NK-92 treated with Interleukin-12 subunit alpha and Interleukin-12 subunit beta, amount 100 ng/mL, for 24 hours (cell line): ENCODE measurements around the gene PAM16.

Experiments used
- DNase-seq: peaks from one replicate; lab custom pipeline; 2025; lab: John Stamatoyannopoulos, UW

Gene PAM16

DNA sequence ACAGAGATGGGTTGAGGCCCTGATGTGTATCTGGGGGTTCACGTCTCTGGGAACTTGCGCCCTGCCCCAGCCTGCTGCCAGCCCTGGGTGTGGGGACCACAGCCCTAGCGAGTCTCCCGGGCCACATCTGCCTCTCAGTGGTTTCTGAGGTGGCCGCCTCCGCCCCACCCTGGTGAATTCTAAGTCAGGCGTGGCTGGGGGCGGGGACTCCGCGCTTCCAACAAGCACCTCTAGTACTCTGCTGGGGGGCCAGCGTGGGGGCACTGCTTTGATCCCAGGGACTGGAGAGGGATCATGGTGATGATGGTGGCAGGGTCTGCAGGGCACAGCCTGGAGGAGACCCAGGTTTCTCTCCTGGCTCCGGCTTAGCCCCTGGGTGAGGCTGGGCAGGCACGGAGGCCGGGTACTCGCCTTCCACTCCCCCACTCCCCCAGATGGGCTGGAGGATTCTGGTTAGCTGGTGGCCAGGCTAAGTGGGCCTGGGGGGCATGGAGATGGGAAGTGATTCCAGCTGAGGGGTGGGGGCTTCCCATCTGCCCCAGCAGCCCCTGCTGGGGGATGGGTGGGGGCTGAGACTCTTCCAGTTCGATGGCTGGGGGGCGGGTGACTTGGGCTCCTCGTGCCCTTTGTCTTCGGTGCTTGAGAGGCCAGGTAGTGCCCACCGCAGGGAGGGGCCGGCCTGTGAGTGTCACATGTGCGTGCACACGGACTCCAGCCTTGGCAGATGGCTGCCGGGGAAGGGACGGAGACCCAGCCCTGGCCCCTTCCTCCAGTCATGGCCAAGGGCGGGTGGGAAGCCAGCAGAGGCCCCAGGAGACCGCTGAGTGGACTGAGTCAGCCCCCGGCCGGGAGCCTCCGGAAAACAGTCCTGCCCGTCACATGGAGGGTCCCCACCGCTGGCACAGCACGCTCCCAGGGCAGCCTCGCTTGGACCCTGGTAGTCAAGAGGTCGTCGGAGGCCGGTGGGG, 31.4 kb downstream of the PAM16 start:
- no peak for DNase-seq

GRCh38 chr16:4318967-4319366, 32.2 kb downstream of the PAM16 start:
- no peak for DNase-seq

GRCh38 chr16:4318451-4318910, 32.6 kb downstream of the PAM16 start:
- DNase-seq = no peak

DNA sequence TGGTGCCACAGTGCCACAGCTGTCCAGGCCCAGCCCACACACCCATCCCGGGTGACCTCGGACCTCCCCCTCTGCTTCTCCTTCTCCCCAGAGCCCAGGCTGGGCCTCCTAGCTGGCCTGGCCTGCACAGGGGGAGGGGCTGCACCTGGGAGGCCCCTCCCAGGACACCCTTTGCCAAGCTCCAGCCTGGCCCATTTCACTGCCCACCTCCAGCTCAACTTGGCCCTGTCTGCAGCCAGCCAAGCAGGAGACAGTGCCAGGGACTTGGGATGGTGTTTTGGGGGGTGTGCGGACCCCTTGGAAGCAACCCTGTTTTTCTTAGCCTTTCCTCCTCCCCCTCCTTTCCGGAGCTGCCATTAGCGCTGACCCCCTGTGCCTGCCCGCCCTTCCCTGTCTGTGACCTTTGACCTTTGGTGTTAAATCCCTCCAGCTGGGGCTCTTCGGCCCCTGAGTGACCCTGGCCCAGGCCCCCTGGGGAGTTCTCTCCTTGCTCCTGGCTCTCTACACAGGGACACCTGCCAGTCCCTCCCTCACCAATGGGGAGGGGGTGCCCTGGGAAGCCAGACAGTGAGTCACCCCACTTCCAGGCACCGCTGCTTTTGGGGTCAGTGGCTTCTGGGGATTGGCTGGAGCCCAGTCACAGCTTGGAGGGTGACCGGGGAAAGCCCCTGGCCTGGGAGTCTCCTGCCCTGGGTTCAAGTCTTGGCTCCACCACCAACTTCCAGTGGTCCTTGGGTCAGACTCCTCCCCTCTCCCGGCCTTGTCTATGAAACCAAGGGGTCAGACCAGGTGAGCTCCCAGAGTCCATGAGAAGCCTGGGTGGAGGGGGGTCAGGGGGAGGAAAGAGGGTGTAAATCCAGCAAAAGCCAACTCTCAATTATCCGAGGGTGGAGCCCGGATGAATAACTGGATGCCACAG, 33.3 kb downstream of the PAM16 start:
- no peak for DNase-seq

- no peak for DNase-seq
Measured at GRCh38 chr16:4316864-4317531, 34.1 kb downstream of the PAM16 start.

- DNase-seq = no peak
Measured at GRCh38 chr16:4316108-4316863, 34.8 kb downstream of the PAM16 start.

- DNase-seq = no peak
Measured at GRCh38 chr16:4315186-4316107, 35.7 kb downstream of the PAM16 start, which contains the start of gene GLIS2. TSS of gene GLIS2 (plus strand) at chr16:4316067. CDS start at chr16:4332281, 16,214 bp downstream.

DNA sequence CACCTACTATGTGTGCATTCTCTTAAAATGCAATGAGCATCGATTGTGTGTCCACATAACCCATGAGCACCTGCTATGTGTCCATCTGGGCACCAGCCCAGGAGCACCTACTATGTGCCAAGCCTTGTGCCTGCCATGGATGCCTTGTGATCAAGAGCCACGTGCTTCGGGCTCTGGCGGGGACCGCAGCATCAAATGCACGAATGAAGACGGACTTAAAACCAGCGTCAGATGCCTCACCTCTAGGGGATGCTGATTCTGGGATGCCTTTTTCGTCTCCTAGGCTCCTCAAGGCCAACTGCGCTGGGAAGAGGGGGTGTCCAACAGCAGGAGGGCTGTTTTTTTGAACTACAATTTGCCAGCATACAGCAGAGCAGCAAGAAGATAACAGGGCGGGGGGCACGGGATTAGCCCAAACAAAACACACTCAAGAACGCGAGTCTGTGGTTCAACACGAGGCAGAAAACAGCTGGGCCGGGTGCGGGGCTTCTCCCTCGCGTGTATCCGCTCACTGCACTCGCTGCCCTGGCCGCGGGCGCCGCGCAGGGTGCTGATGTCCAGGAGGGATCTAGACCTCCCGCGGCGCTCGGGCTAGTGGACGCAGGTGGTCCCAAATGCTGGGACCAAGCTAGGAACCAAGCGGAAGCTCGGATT, 36.5 kb downstream of the PAM16 start:
- DNase-seq = no peak

- DNase-seq = no peak
Measured at GRCh38 chr16:4313563-4314531, 37.3 kb downstream of the PAM16 start.

GRCh38 chr16:4309833-4310266, 41.3 kb downstream of the PAM16 start:
- no peak for DNase-seq

GRCh38 chr16:4309102-4309832, 41.9 kb downstream of the PAM16 start:
- no peak for DNase-seq

DNA sequence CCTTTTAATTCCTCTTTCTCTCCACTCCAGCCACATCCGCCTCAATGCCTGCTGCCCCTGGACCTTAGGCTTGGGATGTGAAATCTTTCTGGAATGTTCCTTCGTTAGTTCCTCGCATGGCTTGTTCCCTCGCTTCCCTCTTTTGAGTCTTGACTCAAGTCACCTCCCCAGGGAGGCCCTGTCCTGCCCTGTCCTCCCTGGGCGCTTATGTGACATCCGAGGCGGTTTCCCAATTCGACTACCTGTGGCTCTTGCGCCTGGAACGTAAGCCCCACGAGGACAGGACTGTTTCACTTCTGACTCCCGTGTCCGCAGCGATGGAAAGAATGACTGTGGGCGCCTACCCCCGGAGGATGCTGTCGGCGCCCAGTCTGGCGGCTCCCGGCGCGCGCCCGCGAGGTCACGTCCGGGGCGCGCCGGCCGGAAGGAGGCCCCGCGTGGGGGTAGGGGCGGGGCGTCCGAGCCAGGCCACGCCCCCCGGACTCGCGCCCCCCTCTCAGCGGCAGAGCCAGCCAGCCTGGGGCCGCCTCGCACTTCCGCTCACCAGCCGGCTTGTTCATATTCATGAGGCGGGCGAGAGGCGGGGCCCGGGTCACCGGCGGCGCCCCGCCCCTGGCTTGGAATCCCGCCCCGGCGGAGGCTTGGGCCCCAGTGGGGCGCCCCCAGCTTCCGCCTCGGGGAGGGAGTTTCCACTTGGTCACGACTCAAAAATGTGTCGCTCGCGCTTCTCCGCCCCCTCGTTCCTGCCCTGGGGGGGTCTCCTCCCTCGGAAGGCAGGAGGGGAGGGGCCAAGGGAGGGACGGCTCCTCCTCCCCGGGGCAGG, 43.7 kb downstream of the PAM16 start:
- peak; percentile 95 for DNase-seq

DNA sequence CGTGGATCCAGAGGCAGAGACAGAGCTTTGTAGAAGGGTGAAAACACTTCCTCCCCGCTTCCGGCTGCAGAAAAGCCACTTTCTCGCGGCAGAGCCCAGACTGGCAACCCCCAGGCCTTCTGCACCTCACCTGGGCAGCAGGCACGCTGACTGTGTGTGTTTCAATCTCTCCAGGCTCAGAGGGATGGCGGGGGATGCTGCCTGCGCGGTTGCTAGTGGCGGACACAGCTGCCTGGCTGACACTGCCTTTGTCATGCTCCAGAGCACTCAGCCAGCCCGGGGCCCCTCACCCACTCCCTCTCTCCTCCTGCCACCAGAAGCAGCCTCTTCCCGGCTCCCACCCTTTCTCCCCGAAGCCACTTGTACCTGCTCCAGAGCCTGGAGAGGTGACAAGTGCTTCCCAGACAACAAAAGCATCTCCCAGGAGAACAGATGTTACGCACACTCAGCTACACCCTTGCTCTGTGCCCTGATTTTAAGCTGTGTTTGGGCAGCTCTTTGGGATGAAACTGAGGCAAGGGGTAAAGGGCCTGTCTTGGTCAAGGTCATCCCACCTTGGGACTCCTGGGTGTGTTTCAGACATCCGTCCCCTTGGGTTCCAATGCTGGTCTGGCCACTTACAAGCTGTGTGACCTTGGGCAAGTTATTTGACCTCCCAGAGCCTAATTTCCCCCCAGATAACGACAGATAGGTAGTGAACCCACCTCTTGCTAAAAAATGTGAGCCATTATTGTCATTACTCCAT, 44.5 kb downstream of the PAM16 start:
- DNase-seq = no peak

GRCh38 chr16:4303973-4304372, 47.1 kb downstream of the PAM16 start:
- no peak for DNase-seq

DNA sequence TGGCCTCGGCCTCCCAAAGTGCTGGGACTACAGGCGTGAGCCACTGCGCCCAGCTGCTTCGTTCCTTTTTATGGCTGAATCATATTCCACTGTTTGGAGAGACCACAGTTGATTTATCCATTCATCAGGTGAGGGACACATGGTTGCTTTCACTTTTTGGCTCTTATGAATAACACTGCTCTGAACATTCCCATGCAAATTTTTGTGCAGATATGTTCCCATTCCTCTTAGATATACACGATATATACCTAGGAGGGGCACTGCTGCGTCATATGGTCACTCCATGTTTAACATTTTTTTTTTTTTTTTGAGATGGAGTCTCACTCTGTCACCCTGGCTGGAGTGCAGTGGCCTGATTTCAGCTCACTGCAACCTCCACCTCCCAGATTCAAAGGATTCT, 49.2 kb downstream of the PAM16 start:
- no peak for DNase-seq

DNA sequence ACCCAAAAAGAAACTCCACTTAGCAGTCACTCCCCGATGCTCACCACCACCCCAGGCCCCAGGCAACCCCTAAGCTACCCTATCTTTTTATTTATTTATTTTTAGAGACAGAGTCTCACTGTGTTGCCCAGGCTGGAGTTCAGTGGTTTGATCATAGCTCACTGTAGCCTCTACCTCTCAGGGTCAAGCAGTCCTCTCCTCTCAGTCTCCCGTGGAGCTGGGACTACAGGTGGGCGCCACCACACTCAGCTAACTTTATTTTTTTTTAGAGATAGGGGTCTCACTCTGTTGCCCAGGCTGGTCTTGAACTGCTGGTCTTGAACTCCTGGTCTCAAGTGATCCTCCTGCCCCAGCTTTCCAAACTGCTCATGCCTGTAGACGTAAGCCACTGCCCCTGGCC, 49.9 kb downstream of the PAM16 start:
- DNase-seq = no peak
